MCF 10A (cell line): ENCODE data around the gene VSTM2B. TPM values are rescaled to one million over a fixed set of nuclear protein-coding genes. Genes with fewer than 3 reads are reported as not detected.

ENCODE experiments used
- BruUV-seq: library from RNA; stranded (reverse); fragments of 400-500 nt; replicated peaks from 2 replicates; lab custom pipeline; 2021; lab: Mats Ljungman, UMichigan
- CTCF ChIA-PET: fragments of 300-600 bp; sonication (Branson Sonifier 250); formaldehyde crosslinking; extraction: SDS; loops from one replicate; lab custom pipeline; 2021; ENCODE audit warnings: antibody characterized with exemption, inconsistent platforms; lab: Yijun Ruan, JAX
- POLR2A ChIA-PET: fragments of 300-600, 350-650 bp; sonication (Branson Sonifier 250); formaldehyde crosslinking; extraction: SDS; loops from one replicate; lab custom pipeline; 2020; ENCODE audit warnings: antibody characterized with exemption, inconsistent platforms; lab: Yijun Ruan, JAX
- DNase-seq: peaks from one replicate; pipeline ENCODE4 v3.0.0-alpha.2; 2018; ENCODE audit not compliant: unreplicated experiment
- H3K27ac Mint-ChIP-seq: one replicate; pipeline ENCODE4 v1.8.0; 2022; ENCODE audit warnings: mild to moderate bottlenecking, low read depth, mixed read lengths; ENCODE audit not compliant: unreplicated experiment
- H3K27me3 Mint-ChIP-seq: one replicate; pipeline ENCODE4 v1.8.0; 2022; ENCODE audit warnings: mixed read lengths; ENCODE audit not compliant: insufficient read depth, unreplicated experiment
- H3K36me3 Mint-ChIP-seq: one replicate; pipeline ENCODE4 v1.8.0; 2022; ENCODE audit warnings: mild to moderate bottlenecking, moderate library complexity, mixed read lengths; ENCODE audit not compliant: insufficient read depth, unreplicated experiment
- H3K4me1 Mint-ChIP-seq: one replicate; pipeline ENCODE4 v1.8.0; 2022; ENCODE audit warnings: mixed read lengths; ENCODE audit not compliant: insufficient read depth, unreplicated experiment
- H3K4me3 Mint-ChIP-seq: one replicate; pipeline ENCODE4 v1.8.0; 2022; ENCODE audit warnings: mild to moderate bottlenecking, moderate library complexity, mixed read lengths; ENCODE audit not compliant: unreplicated experiment
- H3K9me3 Mint-ChIP-seq: one replicate; pipeline ENCODE4 v1.8.0; 2022; ENCODE audit warnings: mixed read lengths; ENCODE audit not compliant: unreplicated experiment
- intact Hi-C: fragments of 100-400 bp; cut with micrococcal nuclease; formaldehyde crosslinking; loops from 2 replicates; pipeline ENCODE4 v1.14.1; 2022
- total RNA-seq: library from RNA; stranded (reverse); gene quantifications from 2 replicates; pipeline ENCODE4 v1.2.3, GENCODE V29; 2022
- TF ChIP-seq, protein P1 (sequence below): fragments of 200-600 bp; IDR thresholded peaks from one replicate; pipeline ENCODE4 v1.8.0; 2022; ENCODE audit warnings: antibody characterized with exemption, mild to moderate bottlenecking; ENCODE audit not compliant: unreplicated experiment

The VSTM2B gene
- total RNA-seq, 1 experiment from 2014 or later, result not detected

DNA sequence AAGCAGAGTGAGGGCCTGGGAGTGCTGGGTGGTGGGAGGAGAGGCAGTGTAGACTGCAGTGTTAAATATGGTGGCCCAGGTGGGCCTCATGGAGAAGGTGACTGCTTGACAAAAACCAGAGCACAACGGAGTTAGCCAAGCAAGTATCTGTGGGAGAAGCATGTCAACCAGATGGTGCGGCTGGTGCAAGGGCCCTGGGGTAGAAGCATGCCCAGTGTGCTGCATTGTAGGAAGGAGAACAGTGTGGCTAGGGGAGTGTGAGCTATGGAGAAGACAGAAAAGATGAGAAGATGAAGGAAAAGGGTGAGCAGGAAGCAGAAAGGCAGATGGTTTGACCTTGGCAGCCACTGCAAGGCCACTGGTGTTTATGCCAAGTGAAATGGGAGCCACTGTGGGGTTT lies 2.2 kb upstream of the VSTM2B start:
- POLR2A ChIA-PET, result no interaction called here
- H3K9me3 Mint-ChIP-seq, result peaks cover 19% of the 10 kb centered on the region
- no peak overlapping the region for H3K27ac Mint-ChIP-seq
- intact Hi-C loops, result no loop called here
- H3K36me3 Mint-ChIP-seq, result no peaks in the 10 kb centered on the region
- H3K4me3 Mint-ChIP-seq, result no peak overlapping the region
- no peaks in the 10 kb centered on the region for H3K4me1 Mint-ChIP-seq
- CTCF ChIA-PET, result no interaction called here
- TF ChIP-seq, protein P1, sequence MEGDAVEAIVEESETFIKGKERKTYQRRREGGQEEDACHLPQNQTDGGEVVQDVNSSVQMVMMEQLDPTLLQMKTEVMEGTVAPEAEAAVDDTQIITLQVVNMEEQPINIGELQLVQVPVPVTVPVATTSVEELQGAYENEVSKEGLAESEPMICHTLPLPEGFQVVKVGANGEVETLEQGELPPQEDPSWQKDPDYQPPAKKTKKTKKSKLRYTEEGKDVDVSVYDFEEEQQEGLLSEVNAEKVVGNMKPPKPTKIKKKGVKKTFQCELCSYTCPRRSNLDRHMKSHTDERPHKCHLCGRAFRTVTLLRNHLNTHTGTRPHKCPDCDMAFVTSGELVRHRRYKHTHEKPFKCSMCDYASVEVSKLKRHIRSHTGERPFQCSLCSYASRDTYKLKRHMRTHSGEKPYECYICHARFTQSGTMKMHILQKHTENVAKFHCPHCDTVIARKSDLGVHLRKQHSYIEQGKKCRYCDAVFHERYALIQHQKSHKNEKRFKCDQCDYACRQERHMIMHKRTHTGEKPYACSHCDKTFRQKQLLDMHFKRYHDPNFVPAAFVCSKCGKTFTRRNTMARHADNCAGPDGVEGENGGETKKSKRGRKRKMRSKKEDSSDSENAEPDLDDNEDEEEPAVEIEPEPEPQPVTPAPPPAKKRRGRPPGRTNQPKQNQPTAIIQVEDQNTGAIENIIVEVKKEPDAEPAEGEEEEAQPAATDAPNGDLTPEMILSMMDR, result no peak
- DNase-seq, result no peak
- no peaks in the 10 kb centered on the region for H3K27me3 Mint-ChIP-seq
- BruUV-seq, result no TSS peak

GRCh38 chr19:29524201-29524911 lies 1.4 kb upstream of the VSTM2B start:
- Mint-ChIP-seq H3K36me3 (no peaks in the 10 kb centered on the region), H3K27ac (no peak overlapping the region), H3K27me3 (no peaks in the 10 kb centered on the region), H3K4me3 (no peak overlapping the region), H3K4me1 (no peaks in the 10 kb centered on the region), H3K9me3 (peaks cover 19% of the 10 kb centered on the region)
- no peak for DNase-seq
- POLR2A ChIA-PET, result no interaction called here
- intact Hi-C loops, result no loop called here
- CTCF ChIA-PET, result no interaction called here
- no TSS peak for BruUV-seq
- TF ChIP-seq, protein P1, result no peak

DNA sequence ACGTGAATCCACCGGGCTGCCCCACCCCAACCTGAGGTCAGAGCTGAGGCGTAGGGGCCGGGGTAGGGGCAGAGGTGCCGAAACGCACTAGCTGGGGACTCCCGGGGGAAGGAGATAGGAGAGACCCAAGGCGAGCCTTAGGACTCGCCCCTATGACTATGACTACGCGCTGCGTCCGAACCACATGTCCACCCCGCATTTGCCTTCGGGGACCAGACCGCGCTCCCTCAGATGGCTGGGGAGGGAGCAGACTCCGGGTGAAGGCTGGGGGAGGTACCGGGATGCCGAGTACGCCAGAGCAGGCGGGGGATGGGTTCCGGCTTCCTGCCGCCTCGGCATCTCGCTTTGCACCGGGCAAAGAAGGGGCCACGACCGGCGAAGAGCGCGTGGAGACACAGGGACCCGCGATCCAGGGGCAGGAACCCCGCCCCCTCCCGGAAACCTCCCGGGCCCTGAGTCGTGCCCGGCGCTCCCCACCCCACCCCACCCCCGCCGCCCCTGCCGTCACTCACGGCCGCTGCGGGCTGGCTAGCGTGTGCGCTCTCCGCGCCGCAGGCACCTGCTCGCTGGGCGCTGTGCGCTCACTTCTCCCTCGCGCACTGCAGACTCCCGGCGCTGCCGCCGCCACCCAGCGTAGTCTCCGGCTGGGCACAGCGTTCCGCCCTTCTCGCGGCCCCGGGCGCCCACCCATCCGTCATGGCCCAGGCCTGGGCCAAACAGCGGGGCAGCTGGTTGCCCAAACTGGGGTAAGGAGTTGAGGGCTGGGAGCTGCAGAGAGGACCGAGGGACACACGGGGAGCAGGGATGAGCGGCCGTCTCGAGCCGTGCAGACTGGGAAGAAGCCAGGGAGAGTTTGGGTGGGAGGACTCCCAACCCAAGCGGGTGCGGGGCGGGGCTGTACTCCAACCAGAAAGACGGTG lies 622 bp upstream of the VSTM2B start:
- DNase-seq, result no peak
- intact Hi-C loops, result no loop called here
- no peak overlapping the region for H3K4me3 Mint-ChIP-seq
- no TSS peak for BruUV-seq
- H3K9me3 Mint-ChIP-seq, result peaks cover 19% of the 10 kb centered on the region
- no peak overlapping the region for H3K27ac Mint-ChIP-seq
- no peaks in the 10 kb centered on the region for H3K4me1 Mint-ChIP-seq
- peaks cover under 1% of the 10 kb centered on the region for H3K36me3 Mint-ChIP-seq
- CTCF ChIA-PET, result no interaction called here
- TF ChIP-seq, protein P1, result no peak
- POLR2A ChIA-PET, result no interaction called here
- H3K27me3 Mint-ChIP-seq, result no peaks in the 10 kb centered on the region

- ChIA-PET POLR2A (no interaction called here), CTCF (no interaction called here)
- no TSS peak for BruUV-seq
- no peak for DNase-seq
- Mint-ChIP-seq H3K4me1 (no peaks in the 10 kb centered on the region), H3K9me3 (peaks cover 19% of the 10 kb centered on the region), H3K27me3 (no peaks in the 10 kb centered on the region), H3K4me3 (no peak overlapping the region), H3K36me3 (peaks cover 6% of the 10 kb centered on the region), H3K27ac (no peak overlapping the region)
- TF ChIP-seq, protein P1, result no peak
- intact Hi-C loops, result no loop called here
These were observed 1.1 kb downstream of the VSTM2B start for GRCh38 chr19:29526730-29527499.
